ENCODE data around the gene TUBA1A. TPM values are rescaled to one million over a fixed set of nuclear protein-coding genes. Genes with fewer than 3 reads are reported as not detected.

The TUBA1A gene
- polyA plus RNA-seq (2013, experiment 1 of 2) = 1,513 TPM
- 1,492 TPM for polyA plus RNA-seq (2013, experiment 2 of 2)

GRCh38 chr12:49188916-49189367 is at the start of gene TUBA1A:
TSS of gene TUBA1A (minus strand) at chr12:49189080. CDS start at chr12:49188979, 101 bp downstream.
- no peak within 1 kb of the TSS for H4K8ac ChIP-seq (ENCODE audit: low read depth, low read length)
- peak within 1 kb of the TSS; percentile 91 for H3K27ac ChIP-seq (replicated peaks; ENCODE audit: low read length)
- H3K36me3 ChIP-seq (replicated peaks in 1 of 2; ENCODE audit: control insufficient read depth in 2 of 2, insufficient read depth in 2 of 2, low read length in 2 of 2) = peaks cover 12 to 37% of the 10 kb centered on the region in 2 donors
- peaks cover 3 to 24% of the 10 kb centered on the region in 2 donors for H3K4me1 ChIP-seq (ENCODE audit: control insufficient read depth in 2 of 2, insufficient read depth in 1 of 2, low read depth in 1 of 2, low read length in 2 of 2)
- peak within 1 kb of the TSS; percentile 99 for H2AK5ac ChIP-seq (ENCODE audit: low read depth, low read length)
- peak within 1 kb of the TSS; percentile 57 for H3K4me2 ChIP-seq (ENCODE audit: insufficient read depth, low read length, poor library complexity, severe bottlenecking)
- peak within 1 kb of the TSS; percentile 99 for H3K4ac ChIP-seq (ENCODE audit: low read length)
- H2BK120ac ChIP-seq (ENCODE audit: low read depth, low read length) = peak within 1 kb of the TSS; percentile 91
- no CpG with 5 or more reads among the region's 26 CpGs for WGBS, 2 donors (ENCODE audit: extremely low coverage in 2 of 2, insufficient read length in 2 of 2, insufficient replicate concordance in 1 of 2)
- peak within 1 kb of the TSS; percentile 99 for H3K23ac ChIP-seq (ENCODE audit: low read depth, low read length, poor library complexity)
- peak within 1 kb of the TSS; percentile 87 for H2BK15ac ChIP-seq (ENCODE audit: low read length)
- H3K14ac ChIP-seq (ENCODE audit: low read length) = peak within 1 kb of the TSS; percentile 89
- peak; percentile 97 for DNase-seq (ENCODE audit: low spot score)
- no peak within 1 kb of the TSS for H4K91ac ChIP-seq (ENCODE audit: low read depth, low read length, poor library complexity)
- peak within 1 kb of the TSS; percentile 99 for H2BK5ac ChIP-seq (ENCODE audit: low read length)
- no peak within 1 kb of the TSS for H2AFZ ChIP-seq (ENCODE audit: low read length)
- no peak within 1 kb of the TSS for H2BK12ac ChIP-seq (ENCODE audit: low read length)
- H3K27me3 ChIP-seq (ENCODE audit: control insufficient read depth in 3 of 3, insufficient read depth in 3 of 3, low read depth in 1 of 3, low read length in 3 of 3) = no peaks in the 10 kb centered on the region
- peak within 1 kb of the TSS; percentile 77 to 96 for H3K4me3 ChIP-seq (ENCODE audit: low read length in 2 of 2)
- no peaks in the 10 kb centered on the region for H3K9me3 ChIP-seq (replicated peaks in 1 of 2; ENCODE audit: control insufficient read depth in 2 of 2, insufficient read depth in 1 of 2, low read depth in 1 of 2, low read length in 2 of 2)
- H3K18ac ChIP-seq (ENCODE audit: low read length) = peak within 1 kb of the TSS; percentile 98
- H3K79me1 ChIP-seq (ENCODE audit: low read depth, low read length) = peaks cover 13% of the 10 kb centered on the region
- H3K9ac ChIP-seq (ENCODE audit: low read depth, low read length, poor library complexity) = peak within 1 kb of the TSS; percentile 92

GRCh38 chr12:49236423-49236822 is 47.5 kb upstream of the TUBA1A start:
- Histone ChIP-seq H2BK120ac (ENCODE audit: low read depth, low read length) (no peak overlapping the region), H3K18ac (ENCODE audit: low read length) (no peak overlapping the region), H2AK5ac (ENCODE audit: low read depth, low read length) (no peak overlapping the region), H3K9ac (ENCODE audit: low read depth, low read length, poor library complexity) (no peak overlapping the region), H3K9me3 (replicated peaks in 1 of 2; ENCODE audit: control insufficient read depth in 2 of 2, insufficient read depth in 1 of 2, low read depth in 1 of 2, low read length in 2 of 2) (no peaks in the 10 kb centered on the region), H4K91ac (ENCODE audit: low read depth, low read length, poor library complexity) (no peak overlapping the region), H2AFZ (ENCODE audit: low read length) (no peak overlapping the region), H3K79me1 (ENCODE audit: low read depth, low read length) (no peaks in the 10 kb centered on the region), H2BK5ac (ENCODE audit: low read length) (no peak overlapping the region), H2BK15ac (ENCODE audit: low read length) (no peak overlapping the region), H3K14ac (ENCODE audit: low read length) (no peak overlapping the region), H3K27ac (replicated peaks; ENCODE audit: low read length) (no peak overlapping the region), H3K36me3 (replicated peaks in 1 of 2; ENCODE audit: control insufficient read depth in 2 of 2, insufficient read depth in 2 of 2, low read length in 2 of 2) (no peaks in the 10 kb centered on the region), H3K4me2 (ENCODE audit: insufficient read depth, low read length, poor library complexity, severe bottlenecking) (no peak overlapping the region), H3K4ac (ENCODE audit: low read length) (no peak overlapping the region), H3K4me3 (ENCODE audit: low read length in 2 of 2) (no peak overlapping the region), H3K27me3 (ENCODE audit: control insufficient read depth in 3 of 3, insufficient read depth in 3 of 3, low read depth in 1 of 3, low read length in 3 of 3) (no peaks in the 10 kb centered on the region), H3K4me1 (ENCODE audit: control insufficient read depth in 2 of 2, insufficient read depth in 1 of 2, low read depth in 1 of 2, low read length in 2 of 2) (peaks cover 19 to 34% of the 10 kb centered on the region in 2 donors), H3K23ac (ENCODE audit: low read depth, low read length, poor library complexity) (no peak overlapping the region), H4K8ac (ENCODE audit: low read depth, low read length) (no peak overlapping the region), H2BK12ac (ENCODE audit: low read length) (no peak overlapping the region)
- no CpG with 5 or more reads among the region's 1 CpG for WGBS, 2 donors (ENCODE audit: extremely low coverage in 2 of 2, insufficient read length in 2 of 2, insufficient replicate concordance in 1 of 2)
- DNase-seq (ENCODE audit: low spot score) = no peak

GRCh38 chr12:49233842-49234526 is 45.1 kb upstream of the TUBA1A start:
- no peak overlapping the region for H2BK120ac ChIP-seq (ENCODE audit: low read depth, low read length)
- peak overlapping the region; percentile 32 for H3K18ac ChIP-seq (ENCODE audit: low read length)
- H2BK12ac ChIP-seq (ENCODE audit: low read length) = no peak overlapping the region
- H3K4me3 ChIP-seq (ENCODE audit: low read length in 2 of 2) = no peak overlapping the region
- H3K27ac ChIP-seq (replicated peaks; ENCODE audit: low read length) = no peak overlapping the region
- no peak overlapping the region for H3K9ac ChIP-seq (ENCODE audit: low read depth, low read length, poor library complexity)
- H3K36me3 ChIP-seq (replicated peaks in 1 of 2; ENCODE audit: control insufficient read depth in 2 of 2, insufficient read depth in 2 of 2, low read length in 2 of 2) = no peaks in the 10 kb centered on the region
- H3K79me1 ChIP-seq (ENCODE audit: low read depth, low read length) = no peaks in the 10 kb centered on the region
- H2AK5ac ChIP-seq (ENCODE audit: low read depth, low read length) = no peak overlapping the region
- H3K23ac ChIP-seq (ENCODE audit: low read depth, low read length, poor library complexity) = no peak overlapping the region
- H4K8ac ChIP-seq (ENCODE audit: low read depth, low read length) = no peak overlapping the region
- H3K14ac ChIP-seq (ENCODE audit: low read length) = no peak overlapping the region
- H3K4me2 ChIP-seq (ENCODE audit: insufficient read depth, low read length, poor library complexity, severe bottlenecking) = no peak overlapping the region
- H2AFZ ChIP-seq (ENCODE audit: low read length) = peak overlapping the region; percentile 86
- H3K4me1 ChIP-seq (ENCODE audit: control insufficient read depth in 2 of 2, insufficient read depth in 1 of 2, low read depth in 1 of 2, low read length in 2 of 2) = peaks cover 19 to 31% of the 10 kb centered on the region in 2 donors
- no CpG with 5 or more reads among the region's 19 CpGs for WGBS, 2 donors (ENCODE audit: extremely low coverage in 2 of 2, insufficient read length in 2 of 2, insufficient replicate concordance in 1 of 2)
- H3K4ac ChIP-seq (ENCODE audit: low read length) = no peak overlapping the region
- H4K91ac ChIP-seq (ENCODE audit: low read depth, low read length, poor library complexity) = no peak overlapping the region
- no peaks in the 10 kb centered on the region for H3K9me3 ChIP-seq (replicated peaks in 1 of 2; ENCODE audit: control insufficient read depth in 2 of 2, insufficient read depth in 1 of 2, low read depth in 1 of 2, low read length in 2 of 2)
- no peaks in the 10 kb centered on the region for H3K27me3 ChIP-seq (ENCODE audit: control insufficient read depth in 3 of 3, insufficient read depth in 3 of 3, low read depth in 1 of 3, low read length in 3 of 3)
- no peak overlapping the region for H2BK5ac ChIP-seq (ENCODE audit: low read length)
- H2BK15ac ChIP-seq (ENCODE audit: low read length) = no peak overlapping the region
- no peak for DNase-seq (ENCODE audit: low spot score)

GRCh38 chr12:49232940-49233841 is 44.3 kb upstream of the TUBA1A start:
- Histone ChIP-seq H2BK15ac (ENCODE audit: low read length) (no peak overlapping the region), H3K18ac (ENCODE audit: low read length) (peak overlapping the region; percentile 32), H3K14ac (ENCODE audit: low read length) (no peak overlapping the region), H3K4ac (ENCODE audit: low read length) (no peak overlapping the region), H4K91ac (ENCODE audit: low read depth, low read length, poor library complexity) (no peak overlapping the region), H3K4me1 (ENCODE audit: control insufficient read depth in 2 of 2, insufficient read depth in 1 of 2, low read depth in 1 of 2, low read length in 2 of 2) (peaks cover 19 to 26% of the 10 kb centered on the region in 2 donors), H2BK12ac (ENCODE audit: low read length) (no peak overlapping the region), H3K9ac (ENCODE audit: low read depth, low read length, poor library complexity) (no peak overlapping the region), H3K9me3 (replicated peaks in 1 of 2; ENCODE audit: control insufficient read depth in 2 of 2, insufficient read depth in 1 of 2, low read depth in 1 of 2, low read length in 2 of 2) (no peaks in the 10 kb centered on the region), H2BK120ac (ENCODE audit: low read depth, low read length) (no peak overlapping the region), H3K4me3 (ENCODE audit: low read length in 2 of 2) (peak overlapping the region in 1 of 2 donors; percentile 19), H4K8ac (ENCODE audit: low read depth, low read length) (no peak overlapping the region), H3K4me2 (ENCODE audit: insufficient read depth, low read length, poor library complexity, severe bottlenecking) (no peak overlapping the region), H3K27me3 (ENCODE audit: control insufficient read depth in 3 of 3, insufficient read depth in 3 of 3, low read depth in 1 of 3, low read length in 3 of 3) (no peaks in the 10 kb centered on the region), H3K36me3 (replicated peaks in 1 of 2; ENCODE audit: control insufficient read depth in 2 of 2, insufficient read depth in 2 of 2, low read length in 2 of 2) (no peaks in the 10 kb centered on the region), H2AK5ac (ENCODE audit: low read depth, low read length) (no peak overlapping the region), H3K79me1 (ENCODE audit: low read depth, low read length) (no peaks in the 10 kb centered on the region), H2AFZ (ENCODE audit: low read length) (peak overlapping the region; percentile 2), H3K23ac (ENCODE audit: low read depth, low read length, poor library complexity) (no peak overlapping the region), H3K27ac (replicated peaks; ENCODE audit: low read length) (no peak overlapping the region), H2BK5ac (ENCODE audit: low read length) (no peak overlapping the region)
- DNase-seq (ENCODE audit: low spot score) = peak; percentile 65
- WGBS, 2 donors (ENCODE audit: extremely low coverage in 2 of 2, insufficient read length in 2 of 2, insufficient replicate concordance in 1 of 2) = no CpG with 5 or more reads among the region's 25 CpGs

Data from neuronal stem cell (in vitro differentiated cells).